ENCODE data around the gene SLC22A14. TPM values are rescaled to one million over a fixed set of nuclear protein-coding genes. Genes with fewer than 3 reads are reported as not detected.

The SLC22A14 gene
- total and polyA plus RNA-seq, 10 of the 15 experiments (the other 5 are each of a cell fraction or from before 2014, with no cell fraction given) = not detected

DNA sequence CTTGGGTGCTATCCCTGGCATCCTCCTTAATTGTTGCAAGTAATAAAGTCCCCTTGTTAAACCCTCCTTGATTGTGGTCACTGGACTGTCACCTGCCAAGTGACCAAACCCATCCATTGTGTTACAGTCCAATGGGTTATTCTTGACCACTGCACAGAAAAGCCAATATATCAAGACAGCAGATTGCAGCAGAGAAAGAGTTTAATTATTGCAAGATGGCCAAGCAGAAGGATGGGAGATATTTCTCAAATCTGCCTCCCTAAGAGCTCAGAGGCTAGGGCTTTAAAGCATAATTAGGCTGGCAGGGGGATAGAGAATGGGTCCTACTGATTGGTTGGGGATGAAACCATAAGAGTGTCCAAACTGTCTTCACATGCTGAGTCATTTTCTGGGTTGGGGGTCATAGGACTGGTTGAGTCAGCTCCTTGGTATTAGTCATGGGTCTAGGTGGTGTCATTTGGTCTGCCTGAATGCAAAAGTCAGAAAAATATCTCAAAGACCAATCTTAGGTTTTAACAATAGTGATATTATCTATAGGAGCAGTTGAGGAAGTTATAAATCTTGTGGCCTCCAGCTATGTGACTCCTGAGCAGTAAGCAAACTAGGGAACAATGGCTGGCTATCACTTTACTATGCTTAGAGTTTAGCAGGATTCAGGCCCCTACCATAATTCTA is 45.4 kb downstream of the SLC22A14 start:
- Histone ChIP-seq H3K4me1 (ENCODE audit: control insufficient read depth, insufficient read depth, low read length) (no peaks in the 10 kb centered on the region), H3K79me2 (ENCODE audit: control insufficient read depth, insufficient read depth, low read length) (no peaks in the 10 kb centered on the region), H3K9ac (ENCODE audit: control insufficient read depth, insufficient read depth, low read length) (no peak overlapping the region), H3K27ac (ENCODE audit: control insufficient read depth, insufficient read depth) (no peak overlapping the region), H3K36me3 (ENCODE audit: control insufficient read depth in 2 of 2, insufficient read depth in 2 of 2, low read length in 1 of 2) (no peaks in the 10 kb centered on the region), H3K4me2 (ENCODE audit: control insufficient read depth, insufficient read depth) (no peak overlapping the region), H4K20me1 (ENCODE audit: control insufficient read depth, insufficient read depth) (no peaks in the 10 kb centered on the region), H3K27me3 (replicated peaks in 1 of 2; ENCODE audit: control insufficient read depth in 2 of 2, insufficient read depth in 2 of 2, low read length in 1 of 2) (no peaks in the 10 kb centered on the region), H3K9me3 (replicated peaks; ENCODE audit: control insufficient read depth, insufficient read depth, low read length) (peaks cover 2% of the 10 kb centered on the region; the same call in 2 of the 3 replicates), H3K4me3 (no peak overlapping the region), H2AFZ (ENCODE audit: control insufficient read depth, low read depth, low read length) (no peak overlapping the region)
- ChIA-PET SMC1A (ENCODE audit: uncharacterized antibody, unreplicated experiment) (no interaction called here), POLR2A (no interaction called here), RAD21 (ENCODE audit: unreplicated experiment) (no interaction called here), CTCF (no interaction called here)
- TF ChIP-seq RBBP5 (conservative IDR thresholded peaks at IDR 0.05) (no peak), ZNF24 (IDR thresholded peaks at IDR 0.05) (no peak), MTA3 (IDR thresholded peaks at IDR 0.05; ENCODE audit: borderline replicate concordance, low read length) (no peak), DPF2 (IDR thresholded peaks at IDR 0.05) (no peak), CREM (IDR thresholded peaks at IDR 0.05; ENCODE audit: low read depth) (no peak), NFXL1 (IDR thresholded peaks at IDR 0.05; ENCODE audit: borderline replicate concordance) (no peak), RELA (IDR thresholded peaks at IDR 0.05; ENCODE audit: borderline replicate concordance, partially characterized antibody) (no peak), SMARCA5 (IDR thresholded peaks at IDR 0.05) (no peak), MEF2A (IDR thresholded peaks at IDR 0.05; ENCODE audit: insufficient read depth, low read depth, low read length) (no peak), CBX3 (IDR thresholded peaks at IDR 0.05; ENCODE audit: borderline replicate concordance, low read depth) (no peak), ZNF384 (IDR thresholded peaks at IDR 0.05; ENCODE audit: borderline replicate concordance, low read depth, low read length) (no peak)
- TF ChIP-seq, protein P1, sequence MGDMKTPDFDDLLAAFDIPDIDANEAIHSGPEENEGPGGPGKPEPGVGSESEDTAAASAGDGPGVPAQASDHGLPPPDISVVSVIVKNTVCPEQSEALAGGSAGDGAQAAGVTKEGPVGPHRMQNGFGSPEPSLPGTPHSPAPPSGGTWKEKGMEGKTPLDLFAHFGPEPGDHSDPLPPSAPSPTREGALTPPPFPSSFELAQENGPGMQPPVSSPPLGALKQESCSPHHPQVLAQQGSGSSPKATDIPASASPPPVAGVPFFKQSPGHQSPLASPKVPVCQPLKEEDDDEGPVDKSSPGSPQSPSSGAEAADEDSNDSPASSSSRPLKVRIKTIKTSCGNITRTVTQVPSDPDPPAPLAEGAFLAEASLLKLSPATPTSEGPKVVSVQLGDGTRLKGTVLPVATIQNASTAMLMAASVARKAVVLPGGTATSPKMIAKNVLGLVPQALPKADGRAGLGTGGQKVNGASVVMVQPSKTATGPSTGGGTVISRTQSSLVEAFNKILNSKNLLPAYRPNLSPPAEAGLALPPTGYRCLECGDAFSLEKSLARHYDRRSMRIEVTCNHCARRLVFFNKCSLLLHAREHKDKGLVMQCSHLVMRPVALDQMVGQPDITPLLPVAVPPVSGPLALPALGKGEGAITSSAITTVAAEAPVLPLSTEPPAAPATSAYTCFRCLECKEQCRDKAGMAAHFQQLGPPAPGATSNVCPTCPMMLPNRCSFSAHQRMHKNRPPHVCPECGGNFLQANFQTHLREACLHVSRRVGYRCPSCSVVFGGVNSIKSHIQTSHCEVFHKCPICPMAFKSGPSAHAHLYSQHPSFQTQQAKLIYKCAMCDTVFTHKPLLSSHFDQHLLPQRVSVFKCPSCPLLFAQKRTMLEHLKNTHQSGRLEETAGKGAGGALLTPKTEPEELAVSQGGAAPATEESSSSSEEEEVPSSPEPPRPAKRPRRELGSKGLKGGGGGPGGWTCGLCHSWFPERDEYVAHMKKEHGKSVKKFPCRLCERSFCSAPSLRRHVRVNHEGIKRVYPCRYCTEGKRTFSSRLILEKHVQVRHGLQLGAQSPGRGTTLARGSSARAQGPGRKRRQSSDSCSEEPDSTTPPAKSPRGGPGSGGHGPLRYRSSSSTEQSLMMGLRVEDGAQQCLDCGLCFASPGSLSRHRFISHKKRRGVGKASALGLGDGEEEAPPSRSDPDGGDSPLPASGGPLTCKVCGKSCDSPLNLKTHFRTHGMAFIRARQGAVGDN (IDR thresholded peaks at IDR 0.05) = no peak
- no peak for FAIRE-seq
- DNase-seq (ENCODE audit: low read depth, low spot score) = no peak
- no TSS peak for BruUV-seq (replicated peaks)
- ATAC-seq = no peak
- in situ Hi-C loops (cut with MboI) (no loop called here), intact Hi-C loops (cut with micrococcal nuclease; ENCODE audit: unreplicated experiment) (loop anchor here (10.0 kb wide), 1 partner anchor 327 kb away; no protein-coding TSS in a partner anchor)
